Lower lobe of right lung (tissue), 2 donors: Measurements from ENCODE around the gene KRTAP10-6. TPM values are rescaled to one million over a fixed set of nuclear protein-coding genes. Genes with fewer than 3 reads are reported as not detected.

Experiments used
- ATAC-seq, 2 donors: fragments of 200-7000 bp; cut with Tn5 transposase; one replicate each; pipeline ENCODE4 v1.9.1; 2020 to 2022; ENCODE audit warnings: mild to moderate bottlenecking in 2 of 2, moderate library complexity in 2 of 2
- DNase-seq: peaks from one replicate; pipeline ENCODE4 v3.0.0-alpha.2; 2020
- H3K27ac ChIP-seq: fragments of 200-600 bp; one replicate; pipeline ENCODE4 v1.8.0; 2022
- H3K27me3 ChIP-seq: fragments of 200-600 bp; one replicate; pipeline ENCODE4 v1.8.0; 2022; ENCODE audit warnings: low read depth
- H3K36me3 ChIP-seq: fragments of 200-600 bp; one replicate; pipeline ENCODE4 v1.8.0; 2022; ENCODE audit warnings: mild to moderate bottlenecking
- H3K4me1 ChIP-seq: fragments of 200-600 bp; one replicate; pipeline ENCODE4 v1.8.0; 2022
- H3K4me3 ChIP-seq: fragments of 200-600 bp; one replicate; pipeline ENCODE4 v1.8.0; 2022; ENCODE audit warnings: mild to moderate bottlenecking
- H3K9me3 ChIP-seq: fragments of 200-600 bp; one replicate; pipeline ENCODE4 v1.8.0; 2022
- intact Hi-C: fragments of 100-400 bp; cut with DNase I; formaldehyde crosslinking; loops from one replicate; pipeline ENCODE4 v1.11.0; 2022
- total RNA-seq: library from RNA; stranded (reverse); fragmentation: NEBNext Ultra II Directional; extraction: Animal tissue kit (Norgen Biotek cat#: 25700); gene quantifications from one replicate; pipeline ENCODE4 v1.2.1, GENCODE V29; 2021
- TF ChIP-seq, protein P1 (sequence below): fragments of 200-600 bp; IDR thresholded peaks from one replicate; pipeline ENCODE4 v1.8.0; 2022; ENCODE audit warnings: antibody characterized with exemption, mild to moderate bottlenecking
- donor health status: DM: no; HTN: yes; CAD: no; lungs with severe emphysema.

KRTAP10-6 gene
- total RNA-seq, 1 donor from 2014 or later, result not detected

DNA sequence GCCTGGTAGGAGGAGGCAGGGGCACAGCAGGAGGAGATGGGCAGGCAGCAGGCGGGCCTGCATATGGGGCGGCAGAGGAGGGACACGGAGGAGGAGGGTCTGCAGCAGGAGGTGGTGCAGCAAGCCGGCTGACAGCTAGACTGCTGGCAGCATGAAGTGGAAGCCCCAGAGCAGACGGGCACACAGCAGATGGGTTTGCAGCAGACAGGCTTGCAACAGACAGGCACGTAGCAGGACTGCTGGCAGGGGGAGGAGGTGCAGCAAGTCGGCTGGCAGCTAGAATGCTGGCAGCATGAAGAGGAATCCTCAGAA lies 12.5 kb downstream of the KRTAP10-6 start:
- H3K27me3 ChIP-seq, result peaks cover 5% of the 10 kb centered on the region
- H3K9me3 ChIP-seq, result peaks cover 15% of the 10 kb centered on the region
- no peak overlapping the region for H3K27ac ChIP-seq
- H3K36me3 ChIP-seq, result no peaks in the 10 kb centered on the region
- ATAC-seq (no peak), DNase-seq (peak; percentile 12)
- intact Hi-C loops, result no loop called here
- TF ChIP-seq, protein P1, sequence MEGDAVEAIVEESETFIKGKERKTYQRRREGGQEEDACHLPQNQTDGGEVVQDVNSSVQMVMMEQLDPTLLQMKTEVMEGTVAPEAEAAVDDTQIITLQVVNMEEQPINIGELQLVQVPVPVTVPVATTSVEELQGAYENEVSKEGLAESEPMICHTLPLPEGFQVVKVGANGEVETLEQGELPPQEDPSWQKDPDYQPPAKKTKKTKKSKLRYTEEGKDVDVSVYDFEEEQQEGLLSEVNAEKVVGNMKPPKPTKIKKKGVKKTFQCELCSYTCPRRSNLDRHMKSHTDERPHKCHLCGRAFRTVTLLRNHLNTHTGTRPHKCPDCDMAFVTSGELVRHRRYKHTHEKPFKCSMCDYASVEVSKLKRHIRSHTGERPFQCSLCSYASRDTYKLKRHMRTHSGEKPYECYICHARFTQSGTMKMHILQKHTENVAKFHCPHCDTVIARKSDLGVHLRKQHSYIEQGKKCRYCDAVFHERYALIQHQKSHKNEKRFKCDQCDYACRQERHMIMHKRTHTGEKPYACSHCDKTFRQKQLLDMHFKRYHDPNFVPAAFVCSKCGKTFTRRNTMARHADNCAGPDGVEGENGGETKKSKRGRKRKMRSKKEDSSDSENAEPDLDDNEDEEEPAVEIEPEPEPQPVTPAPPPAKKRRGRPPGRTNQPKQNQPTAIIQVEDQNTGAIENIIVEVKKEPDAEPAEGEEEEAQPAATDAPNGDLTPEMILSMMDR, result no peak
- H3K4me1 ChIP-seq, result no peaks in the 10 kb centered on the region
- H3K4me3 ChIP-seq, result no peak overlapping the region

- no peak for ATAC-seq
- TF ChIP-seq, protein P1, result no peak
- intact Hi-C loops, result no loop called here
- Histone ChIP-seq H3K4me1 (no peaks in the 10 kb centered on the region), H3K27ac (no peak overlapping the region), H3K36me3 (no peaks in the 10 kb centered on the region), H3K27me3 (peaks cover 1% of the 10 kb centered on the region), H3K9me3 (peaks cover 15% of the 10 kb centered on the region), H3K4me3 (no peak overlapping the region)
- peak; percentile 28 for DNase-seq
Observed at GRCh38 chr21:44579056-44579832, 13.1 kb downstream of the KRTAP10-6 start.

GRCh38 chr21:44578371-44579055 lies 13.8 kb downstream of the KRTAP10-6 start:
- Histone ChIP-seq H3K36me3 (no peaks in the 10 kb centered on the region), H3K9me3 (peaks cover 15% of the 10 kb centered on the region), H3K27me3 (no peaks in the 10 kb centered on the region), H3K27ac (no peak overlapping the region), H3K4me1 (no peaks in the 10 kb centered on the region), H3K4me3 (no peak overlapping the region)
- intact Hi-C loops, result no loop called here
- DNase-seq (peak; percentile 15), ATAC-seq (no peak)
- TF ChIP-seq, protein P1, result no peak

DNA sequence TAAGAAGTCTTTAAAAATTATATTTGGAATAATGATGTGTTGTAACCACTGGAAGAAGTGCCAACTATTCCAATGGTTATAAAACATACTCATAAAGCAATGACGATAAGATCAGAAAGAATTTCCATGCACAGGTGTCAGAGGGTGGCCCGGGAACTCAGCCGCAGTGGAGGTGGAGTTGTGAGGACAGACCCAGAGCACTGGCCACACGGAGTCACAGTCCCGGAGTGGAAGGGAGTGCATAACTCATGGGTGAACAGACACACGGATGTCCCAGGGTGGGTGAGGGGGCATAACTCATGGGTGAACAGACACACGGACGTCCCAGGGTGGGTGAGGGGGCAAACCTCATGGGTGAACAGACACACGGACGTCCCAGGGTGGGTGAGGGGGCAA lies 16.3 kb downstream of the KRTAP10-6 start:
- ATAC-seq, result no peak
- Histone ChIP-seq H3K4me3 (no peak overlapping the region), H3K27ac (no peak overlapping the region), H3K9me3 (peaks cover 14% of the 10 kb centered on the region), H3K27me3 (no peaks in the 10 kb centered on the region), H3K36me3 (no peaks in the 10 kb centered on the region), H3K4me1 (no peaks in the 10 kb centered on the region)
- peak; percentile 26 for DNase-seq
- TF ChIP-seq, protein P1, result no peak
- intact Hi-C loops, result no loop called here

- intact Hi-C loops, result no loop called here
- ATAC-seq (no peak), DNase-seq (peak; percentile 28)
- Histone ChIP-seq H3K4me3 (no peak overlapping the region), H3K9me3 (peaks cover 17% of the 10 kb centered on the region), H3K27ac (no peak overlapping the region), H3K27me3 (no peaks in the 10 kb centered on the region), H3K36me3 (no peaks in the 10 kb centered on the region), H3K4me1 (no peaks in the 10 kb centered on the region)
- TF ChIP-seq, protein P1, result no peak
Observed at GRCh38 chr21:44575307-44576024, 16.8 kb downstream of the KRTAP10-6 start.
